Coronary artery (tissue), 2 donors: ENCODE results near the gene ADGRL3.
"Not testable (repeated sequence)": the region's sequence is repeated elsewhere in the genome, so short reads cannot be mapped to it uniquely, and the experiment has no call there.

Experiments used
- DNase-seq: peaks from one replicate; pipeline ENCODE4 v3.0.0-alpha.2; 2017; ENCODE audit warnings: low spot score
- H3K27ac ChIP-seq, 2 donors: fragments of 200-600 bp; sonication (generic); one replicate each; pipeline ENCODE4 v1.5.1; 2016 to 2019
- H3K4me3 ChIP-seq: fragments of 200-600 bp; sonication (generic); 2 replicates; pipeline ENCODE4 v1.5.1; 2016; ENCODE audit warnings: mild to moderate bottlenecking, moderate library complexity
- CTCF ChIP-seq: fragments of 200-600 bp; sonication (generic); IDR thresholded peaks from one replicate; pipeline ENCODE4 v1.5.1; 2019; ENCODE audit warnings: antibody characterized with exemption

Gene ADGRL3

GRCh38 chr4:61356696-61357095, 156.6 kb downstream of the ADGRL3 start:
- TF ChIP-seq CTCF: no peak
- H3K27ac ChIP-seq: no peak overlapping the region
- no peak overlapping the region for H3K4me3 ChIP-seq
- no peak for DNase-seq

GRCh38 chr4:61359301-61359700, 159.2 kb downstream of the ADGRL3 start:
- Histone ChIP-seq H3K4me3 (no peak overlapping the region), H3K27ac (no peak overlapping the region)
- no peak for DNase-seq
- no peak for TF ChIP-seq CTCF

- H3K4me3 ChIP-seq, H3K27ac ChIP-seq, DNase-seq: not testable (repeated sequence)
Measured at GRCh38 chr4:61372817-61373216, 172.7 kb downstream of the ADGRL3 start.

GRCh38 chr4:61373901-61374440, 173.8 kb downstream of the ADGRL3 start:
- no peak for TF ChIP-seq CTCF
- DNase-seq: no peak
- H3K27ac ChIP-seq: no peak overlapping the region
- no peak overlapping the region for H3K4me3 ChIP-seq

- peak overlapping the region in 1 of 2 donors; percentile 3 for H3K27ac ChIP-seq
- no peak for TF ChIP-seq CTCF
- H3K4me3 ChIP-seq: no peak overlapping the region
- no peak for DNase-seq
Measured at GRCh38 chr4:61374447-61374891, 174.3 kb downstream of the ADGRL3 start.

GRCh38 chr4:61375301-61375700, 175.2 kb downstream of the ADGRL3 start:
- Histone ChIP-seq H3K4me3 (no peak overlapping the region), H3K27ac (peak overlapping the region in 1 of 2 donors; percentile 3)
- no peak for TF ChIP-seq CTCF

GRCh38 chr4:61376301-61376700, 176.2 kb downstream of the ADGRL3 start:
- Histone ChIP-seq H3K27ac (no peak overlapping the region), H3K4me3 (no peak overlapping the region)
- no peak for TF ChIP-seq CTCF
- DNase-seq: no peak

More at GRCh38 chr4:61375301-61375700, 175.2 kb downstream of the ADGRL3 start:
- DNase-seq: no peak
